GM18870 (cell line): ENCODE measurements around the gene SPEF1.
"Not testable (repeated sequence)": the region's sequence is repeated elsewhere in the genome, so short reads cannot be mapped to it uniquely, and the experiment has no call there.

Source experiments
- ATAC-seq: cut with Tn5 transposase; IDR thresholded peaks from one replicate; pipeline ENCODE4 v1.9.1; 2021; ENCODE audit warnings: moderate library complexity; ENCODE audit not compliant: unreplicated experiment

The SPEF1 gene

DNA sequence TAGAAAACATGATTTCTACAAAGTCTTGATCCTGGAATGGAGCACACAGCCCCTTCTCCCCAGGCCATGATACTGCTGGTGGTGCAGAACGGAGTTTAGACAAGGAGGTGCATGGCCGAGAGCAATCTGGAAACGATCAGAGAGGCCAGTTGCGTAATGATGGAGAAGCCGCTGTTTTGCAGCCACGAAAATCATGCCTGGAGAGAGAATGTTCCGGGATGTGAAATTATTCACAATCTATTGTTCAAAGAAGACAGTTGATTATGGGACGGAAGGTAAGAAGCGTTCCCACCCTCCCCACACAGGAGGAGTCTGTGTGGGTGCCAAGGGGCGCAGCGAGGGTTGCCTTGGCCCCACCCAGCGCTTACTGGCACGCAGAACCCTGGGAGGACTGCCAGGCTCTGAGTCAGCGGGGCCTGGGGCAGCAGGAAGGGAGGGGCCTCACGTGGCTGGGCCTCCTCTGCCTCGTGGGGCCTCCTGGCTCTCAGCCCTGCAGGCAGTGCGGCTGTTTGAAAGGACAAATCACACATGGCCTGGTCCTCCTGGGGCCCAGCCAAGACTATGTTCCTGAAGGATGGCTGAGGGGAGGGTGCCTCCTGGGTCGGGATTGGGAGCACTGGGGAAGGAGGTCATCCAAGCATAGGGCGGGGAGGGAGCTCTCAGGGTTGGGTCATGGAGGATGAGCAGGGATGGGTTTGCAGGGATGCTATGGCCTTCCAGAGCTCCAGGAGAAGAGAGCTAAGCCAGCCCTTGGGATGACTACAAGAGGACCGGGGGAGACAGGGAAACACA, 30.4 kb upstream of the SPEF1 start:
- no peak for ATAC-seq

DNA sequence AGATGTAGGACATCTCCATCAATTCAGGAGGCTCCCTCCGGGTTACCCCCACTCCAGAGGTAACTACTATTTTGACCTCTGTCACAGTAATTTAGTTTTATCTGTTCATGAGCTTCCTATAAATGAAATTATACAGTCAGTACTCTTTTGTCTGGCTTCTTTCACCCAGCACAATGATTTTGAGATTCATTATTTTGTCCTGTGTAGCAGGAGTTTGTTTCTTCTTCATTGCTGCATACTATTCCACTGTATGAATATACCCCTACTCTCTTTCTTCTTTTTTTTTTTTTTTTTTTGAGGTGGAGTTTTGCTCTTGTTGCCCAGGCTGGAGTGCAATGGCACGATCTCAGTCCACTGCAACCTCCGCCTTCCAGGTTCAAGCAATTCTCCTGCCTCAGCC, 27.3 kb upstream of the SPEF1 start:
- no peak for ATAC-seq

DNA sequence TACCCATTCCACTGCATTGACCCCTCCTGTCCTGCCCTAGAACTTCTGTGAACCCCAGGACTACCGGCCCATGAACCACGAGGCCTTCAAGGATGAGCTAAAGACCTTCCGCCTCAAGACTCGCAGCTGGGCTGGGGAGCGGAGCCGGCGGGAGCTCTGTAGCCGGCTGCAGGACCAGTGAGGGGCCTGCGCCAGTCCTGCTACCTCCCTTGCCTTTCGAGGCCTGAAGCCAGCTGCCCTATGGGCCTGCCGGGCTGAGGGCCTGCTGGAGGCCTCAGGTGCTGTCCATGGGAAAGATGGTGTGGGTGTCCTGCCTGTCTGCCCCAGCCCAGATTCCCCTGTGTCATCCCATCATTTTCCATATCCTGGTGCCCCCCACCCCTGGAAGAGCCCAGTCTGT, 23.5 kb upstream of the SPEF1 start:
- no peak for ATAC-seq

DNA sequence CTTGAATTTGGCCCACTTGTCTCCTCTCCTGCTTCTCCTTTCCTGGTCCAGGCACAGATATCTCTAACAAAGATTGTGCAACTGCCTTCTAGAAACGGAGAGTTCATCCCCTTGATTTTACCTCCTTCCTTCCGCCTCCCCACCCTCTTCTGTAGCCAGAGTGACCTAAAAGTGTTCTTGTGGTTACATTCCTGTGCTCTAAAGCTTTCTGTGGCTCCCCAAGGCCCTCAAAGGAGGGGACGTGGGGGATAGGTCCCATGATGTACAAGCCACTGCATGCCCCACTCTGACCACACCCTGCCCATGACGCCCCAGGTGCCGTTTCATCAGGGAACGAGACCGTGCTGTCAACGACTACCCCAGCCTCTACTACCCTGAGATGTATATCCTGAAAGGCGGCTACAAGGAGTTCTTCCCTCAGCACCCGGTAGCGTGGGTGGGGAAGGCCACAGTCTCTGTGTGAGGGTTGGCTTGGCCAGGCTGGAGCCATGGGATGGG, 23.1 kb upstream of the SPEF1 start:
- ATAC-seq: no peak

DNA sequence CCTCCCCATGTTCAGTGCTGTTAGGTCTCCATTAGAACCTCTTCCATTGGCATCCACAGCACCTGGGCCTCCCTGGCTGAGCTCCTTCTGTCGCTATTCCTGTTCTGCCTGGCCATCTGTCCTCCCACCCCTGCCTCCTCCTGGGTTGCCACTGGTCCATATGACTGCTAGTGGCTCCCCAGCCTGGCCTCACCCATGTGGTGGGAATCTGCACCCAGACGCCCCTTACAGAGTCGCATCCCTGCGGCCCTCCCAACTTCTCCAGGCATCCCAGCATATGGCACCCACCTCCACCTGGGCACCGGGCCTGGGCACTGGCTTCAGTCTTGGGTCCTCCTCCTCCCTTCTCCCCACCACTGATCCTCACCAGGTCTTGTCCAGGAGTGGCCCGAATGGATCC, 22.6 kb upstream of the SPEF1 start:
- ATAC-seq: no peak

DNA sequence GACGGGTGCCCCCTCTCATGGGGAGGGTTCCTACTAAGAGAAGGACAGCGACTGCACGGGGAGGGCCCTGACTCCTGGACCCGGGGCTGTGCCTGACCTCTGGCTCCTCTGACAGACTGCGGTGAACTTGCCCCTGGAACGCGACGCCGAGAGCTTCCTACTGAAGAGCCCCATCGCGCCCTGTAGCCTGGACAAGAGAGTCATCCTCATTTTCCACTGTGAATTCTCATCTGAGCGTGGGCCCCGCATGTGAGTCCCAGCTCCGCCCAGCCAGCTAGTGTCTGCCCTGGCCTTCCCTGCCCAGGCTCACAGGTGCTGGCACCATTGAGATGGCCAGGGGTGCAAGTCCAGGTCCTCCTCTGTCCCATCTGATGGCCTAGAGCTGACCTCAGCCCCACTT, 22.0 kb upstream of the SPEF1 start:
- ATAC-seq: no peak

DNA sequence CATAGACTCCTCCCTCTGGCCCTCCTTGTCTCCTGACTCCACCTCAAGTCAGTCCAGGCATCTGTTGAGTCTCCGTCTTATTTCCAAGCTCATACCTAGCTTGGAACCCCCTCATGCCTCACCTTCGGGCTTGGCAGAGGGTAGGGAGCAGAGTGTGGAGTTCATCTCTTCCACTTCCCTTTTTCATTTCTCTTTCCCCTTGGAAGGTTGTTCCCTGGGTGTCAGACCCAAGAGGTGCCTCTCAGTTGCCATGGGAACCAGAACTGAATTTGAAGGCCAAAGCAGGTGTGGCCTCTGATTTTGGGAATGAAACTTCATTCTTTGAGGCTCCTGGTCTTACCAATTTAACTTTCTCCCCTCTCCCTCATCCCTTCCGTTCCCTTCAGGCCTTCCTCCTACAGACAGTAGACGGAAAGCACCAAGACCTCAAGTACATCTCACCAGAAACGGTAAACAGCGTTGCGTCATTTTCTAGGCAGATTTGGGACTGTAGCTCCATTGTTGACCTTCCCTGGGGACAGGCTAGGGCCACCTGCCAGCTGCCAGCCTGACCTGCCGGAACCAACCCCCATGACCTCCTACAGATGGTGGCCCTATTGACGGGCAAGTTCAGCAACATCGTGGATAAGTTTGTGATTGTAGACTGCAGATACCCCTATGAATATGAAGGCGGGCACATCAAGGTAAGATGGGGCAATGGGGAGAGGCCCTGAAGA, 21.4 kb upstream of the SPEF1 start:
- no peak for ATAC-seq

DNA sequence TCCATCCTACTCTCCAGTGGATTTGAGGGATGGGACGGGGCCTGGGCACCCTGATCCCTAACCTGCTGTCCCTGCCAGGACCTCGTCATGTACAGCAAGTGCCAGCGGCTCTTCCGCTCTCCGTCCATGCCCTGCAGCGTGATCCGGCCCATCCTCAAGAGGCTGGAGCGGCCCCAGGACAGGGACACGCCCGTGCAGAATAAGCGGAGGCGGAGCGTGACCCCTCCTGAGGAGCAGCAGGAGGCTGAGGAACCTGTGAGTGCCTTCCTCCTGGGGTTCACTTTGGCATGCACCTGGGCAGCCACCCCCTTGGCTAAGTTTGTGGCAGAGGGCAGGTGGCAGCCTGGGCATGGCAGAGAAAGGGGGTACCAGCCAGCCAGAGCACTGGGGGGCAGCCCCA, 20.6 kb upstream of the SPEF1 start:
- ATAC-seq: no peak

DNA sequence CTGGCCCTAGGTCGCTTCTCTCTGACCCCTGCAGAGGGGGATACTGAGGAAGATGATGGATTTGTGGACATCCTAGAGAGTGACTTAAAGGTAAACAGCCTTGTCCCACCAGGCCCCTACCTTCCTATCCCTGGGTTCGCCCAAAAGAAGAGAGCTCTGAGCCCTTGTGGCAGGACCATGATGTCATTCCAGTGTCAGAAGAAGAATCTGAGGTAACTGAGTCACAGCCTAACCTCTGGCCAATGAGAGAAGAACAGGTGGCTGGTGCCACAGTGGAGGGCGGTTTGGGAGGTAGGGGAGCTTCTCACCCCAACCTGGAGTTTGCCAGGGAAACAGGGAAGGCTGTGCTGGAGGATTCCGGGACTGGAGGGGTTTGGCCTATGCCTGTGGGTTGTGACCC, 20.1 kb upstream of the SPEF1 start:
- ATAC-seq: no peak

DNA sequence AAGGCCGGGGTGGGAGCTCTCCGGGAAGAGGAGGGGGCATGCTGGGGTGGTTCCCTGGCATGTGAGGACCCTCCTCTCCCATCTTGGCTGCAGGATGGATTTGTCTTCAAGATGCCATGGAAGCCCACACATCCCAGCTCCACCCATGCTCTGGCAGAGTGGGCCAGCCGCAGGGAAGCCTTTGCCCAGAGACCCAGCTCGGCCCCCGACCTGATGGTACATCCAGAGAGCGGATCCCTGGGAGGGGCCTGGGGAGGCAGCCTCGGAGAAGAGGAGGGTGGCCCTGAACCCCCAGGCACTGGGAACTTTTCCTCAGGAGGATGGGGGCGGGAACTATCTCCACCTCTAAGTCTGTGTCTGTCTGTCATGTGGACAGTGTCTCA, 19.6 kb upstream of the SPEF1 start:
- ATAC-seq: no peak

DNA sequence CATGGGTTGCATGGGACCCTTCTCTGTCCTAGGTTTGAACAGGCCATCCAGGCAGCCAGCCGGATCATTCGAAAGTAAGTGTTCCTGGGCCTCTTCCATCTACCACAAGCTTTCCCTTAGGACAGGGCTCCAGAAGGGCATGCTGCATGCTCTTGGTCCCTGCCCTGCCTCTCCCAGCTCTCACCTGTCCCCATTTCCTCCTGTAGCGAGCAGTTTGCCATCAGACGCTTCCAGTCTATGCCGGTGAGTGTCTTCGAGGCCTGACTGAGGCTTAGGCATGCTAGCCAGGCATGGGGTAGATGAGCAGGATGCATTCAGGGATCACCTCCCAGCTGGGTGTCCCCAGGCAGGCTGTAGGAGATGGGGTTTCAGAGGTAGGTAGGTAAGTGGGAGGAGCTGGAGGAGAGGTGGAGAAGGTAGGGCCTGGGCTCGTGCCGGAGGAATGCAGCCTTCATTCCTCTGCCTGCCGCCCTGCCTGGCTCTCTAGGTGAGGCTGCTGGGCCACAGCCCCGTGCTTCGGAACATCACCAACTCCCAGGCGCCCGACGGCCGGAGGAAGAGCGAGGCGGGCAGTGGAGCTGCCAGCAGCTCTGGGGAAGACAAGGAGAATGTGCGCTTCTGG, 19.1 kb upstream of the SPEF1 start:
- no peak for ATAC-seq

DNA sequence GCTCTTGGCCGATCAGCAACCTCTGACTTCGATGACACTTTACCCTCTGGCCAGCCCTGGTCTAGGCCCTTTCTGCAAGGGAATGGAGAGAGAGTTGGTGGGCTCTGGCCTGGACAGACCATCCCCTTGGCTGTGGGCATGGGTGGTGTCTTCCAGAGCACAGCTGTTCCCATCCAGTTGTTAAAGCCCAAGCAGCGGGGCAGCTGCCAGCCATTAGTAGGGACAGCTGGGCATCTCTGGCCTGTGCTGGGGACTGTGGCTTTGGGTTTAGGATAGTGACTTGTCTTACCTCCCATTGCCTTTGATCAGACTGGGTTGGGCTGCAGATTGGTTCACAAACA, 17.6 kb upstream of the SPEF1 start:
- no peak for ATAC-seq

DNA sequence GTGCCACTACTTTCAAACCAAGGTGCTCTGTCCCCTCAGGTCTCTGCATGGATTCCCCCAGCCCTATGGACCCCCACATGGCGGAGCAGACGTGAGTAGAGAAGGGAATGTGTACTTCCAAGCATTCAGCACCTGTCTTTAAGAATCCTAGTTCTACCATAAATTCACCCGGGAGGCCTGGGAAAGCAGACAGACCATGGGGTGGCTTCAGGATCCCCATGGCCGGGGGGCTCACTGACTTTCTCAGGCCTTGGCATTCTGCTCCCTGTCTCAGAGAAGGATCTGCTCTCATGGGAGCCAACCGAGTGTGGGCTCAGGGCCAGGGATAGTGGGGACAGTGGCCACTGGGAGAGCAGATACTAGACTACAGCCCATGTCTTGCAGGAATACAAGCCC, 17.1 kb upstream of the SPEF1 start:
- no peak for ATAC-seq

DNA sequence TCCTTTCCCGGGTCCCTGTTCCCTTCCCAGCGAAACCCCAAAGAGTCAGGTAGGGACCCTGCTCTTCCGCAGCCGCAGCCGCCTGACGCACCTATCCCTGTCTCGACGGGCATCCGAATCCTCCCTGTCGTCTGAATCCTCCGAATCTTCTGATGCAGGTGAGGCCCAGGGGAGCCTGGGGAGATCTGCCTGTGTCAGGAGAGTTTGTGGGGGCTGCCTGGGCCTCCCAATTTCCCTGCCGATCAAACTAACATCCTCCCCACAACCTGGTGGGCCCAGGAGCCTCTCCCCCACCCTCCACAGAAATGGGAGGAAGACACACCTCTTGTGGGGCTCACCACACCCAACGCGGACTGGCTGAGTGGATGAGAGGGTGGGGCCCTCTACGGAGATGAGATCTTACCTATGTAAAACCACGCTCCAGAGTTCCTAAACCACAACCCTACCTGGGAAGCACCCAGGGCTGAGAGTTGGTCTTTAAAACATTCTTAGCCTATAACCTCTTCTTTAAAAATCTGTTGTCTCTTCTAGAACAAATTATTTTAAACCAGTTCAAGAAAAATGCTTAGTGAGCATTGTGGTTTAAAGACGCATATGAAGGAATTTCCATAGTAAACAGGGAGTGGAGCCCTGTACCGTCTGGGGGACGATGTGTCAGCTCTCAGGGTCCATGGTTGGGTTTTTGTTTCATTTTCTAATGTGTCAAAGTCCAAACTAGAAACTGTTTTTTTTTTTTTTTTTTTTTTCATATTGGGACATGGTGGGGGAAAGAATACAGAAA, 16.5 kb upstream of the SPEF1 start:
- ATAC-seq: no peak

DNA sequence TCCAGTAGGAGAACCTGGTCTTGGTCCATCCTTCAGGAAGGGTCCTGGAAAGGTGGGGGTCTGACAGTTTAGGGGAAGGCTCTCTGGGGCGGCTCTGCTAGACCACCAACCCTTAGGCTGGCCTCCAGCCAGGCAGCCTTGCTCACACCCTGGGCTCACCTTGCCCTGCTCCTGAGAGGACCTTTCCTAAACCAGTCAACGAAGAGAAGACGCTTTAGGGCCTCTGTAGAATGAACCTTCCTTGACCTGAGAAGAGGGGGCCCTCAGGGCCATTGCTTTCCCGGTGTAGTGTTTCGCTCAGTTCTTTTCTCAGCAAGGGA, 15.9 kb upstream of the SPEF1 start:
- ATAC-seq: no peak

DNA sequence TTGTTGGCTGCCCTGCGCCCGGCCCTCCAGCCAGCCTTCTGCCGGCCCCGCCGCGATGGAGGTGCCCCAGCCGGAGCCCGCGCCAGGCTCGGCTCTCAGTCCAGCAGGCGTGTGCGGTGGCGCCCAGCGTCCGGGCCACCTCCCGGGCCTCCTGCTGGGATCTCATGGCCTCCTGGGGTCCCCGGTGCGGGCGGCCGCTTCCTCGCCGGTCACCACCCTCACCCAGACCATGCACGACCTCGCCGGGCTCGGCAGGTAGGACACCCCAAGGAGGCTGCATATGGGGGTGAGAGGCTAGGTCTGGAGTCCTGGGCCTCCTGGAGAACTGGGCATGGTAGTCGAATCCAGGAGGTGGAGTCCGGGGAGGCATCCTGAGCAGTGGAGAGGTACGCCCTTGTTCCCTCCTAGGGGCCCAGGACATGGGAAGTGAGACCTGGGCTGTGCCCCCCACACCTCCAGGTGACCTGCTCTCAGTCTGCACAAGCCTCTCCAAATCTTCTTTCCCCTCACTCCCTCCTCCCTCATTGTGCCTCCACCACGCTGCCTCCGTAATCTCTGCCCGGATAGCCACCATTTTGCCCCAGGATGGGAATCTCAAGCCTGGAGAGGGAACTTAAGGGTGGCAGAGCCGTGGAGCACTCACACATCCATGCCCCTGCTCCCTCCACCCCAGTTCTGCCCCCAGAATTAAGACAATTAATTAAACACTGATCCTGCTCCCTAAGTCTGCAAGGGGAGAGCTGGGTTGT, 15.4 kb upstream of the SPEF1 start:
- ATAC-seq: no peak

DNA sequence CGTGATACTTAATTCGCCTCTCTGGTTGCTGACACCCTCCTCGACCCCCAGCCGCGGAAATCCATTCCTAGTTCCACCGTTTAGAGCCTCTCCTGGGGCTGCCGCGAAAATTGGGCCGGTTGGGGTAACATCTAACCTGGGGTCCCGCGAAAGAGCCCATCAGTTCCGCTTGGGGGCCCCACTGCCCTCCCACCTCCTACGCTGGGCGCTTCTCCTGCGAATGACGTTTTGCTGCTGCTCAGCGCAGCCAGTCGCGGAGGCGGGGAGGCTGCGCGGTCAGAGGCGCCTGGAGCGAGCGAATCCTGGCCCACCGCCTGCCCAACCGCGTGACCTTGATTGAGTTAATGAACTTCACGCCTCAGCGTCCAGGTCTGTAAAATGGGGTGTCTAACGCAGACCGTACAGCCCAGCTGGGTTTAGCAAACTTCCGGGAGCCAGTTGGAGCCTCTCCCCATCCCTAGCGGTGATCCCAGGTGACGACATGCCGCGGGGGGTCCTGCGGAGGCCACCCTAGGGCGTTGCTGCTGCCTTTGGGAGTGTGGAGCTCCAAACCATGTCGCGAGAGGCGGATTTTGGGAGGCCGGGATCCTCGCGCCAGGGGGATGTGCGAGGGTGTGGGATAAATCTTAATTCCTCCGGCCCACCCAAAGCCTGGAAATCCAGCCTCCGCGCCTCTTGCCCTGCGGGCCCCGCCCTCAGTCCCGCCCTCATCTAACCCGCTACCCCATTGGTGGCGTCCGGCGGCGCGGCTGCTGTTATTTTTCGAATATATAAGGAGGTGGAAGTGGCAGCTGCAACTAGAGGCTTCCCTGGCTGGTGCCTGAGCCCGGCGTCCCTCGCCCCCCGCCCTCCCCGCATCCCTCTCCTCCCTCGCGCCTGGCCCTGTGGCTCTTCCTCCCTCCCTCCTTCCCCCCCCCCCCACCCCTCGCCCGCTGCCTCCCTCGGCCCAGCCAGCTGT, 14.5 kb upstream of the SPEF1 start, which contains the start of gene CDC25B:
CDC25B (plus strand) TSS at position 800 of the 958 bp plus-strand sequence. CDS start 222 bp downstream, outside the sequence.
- ATAC-seq: no peak

DNA sequence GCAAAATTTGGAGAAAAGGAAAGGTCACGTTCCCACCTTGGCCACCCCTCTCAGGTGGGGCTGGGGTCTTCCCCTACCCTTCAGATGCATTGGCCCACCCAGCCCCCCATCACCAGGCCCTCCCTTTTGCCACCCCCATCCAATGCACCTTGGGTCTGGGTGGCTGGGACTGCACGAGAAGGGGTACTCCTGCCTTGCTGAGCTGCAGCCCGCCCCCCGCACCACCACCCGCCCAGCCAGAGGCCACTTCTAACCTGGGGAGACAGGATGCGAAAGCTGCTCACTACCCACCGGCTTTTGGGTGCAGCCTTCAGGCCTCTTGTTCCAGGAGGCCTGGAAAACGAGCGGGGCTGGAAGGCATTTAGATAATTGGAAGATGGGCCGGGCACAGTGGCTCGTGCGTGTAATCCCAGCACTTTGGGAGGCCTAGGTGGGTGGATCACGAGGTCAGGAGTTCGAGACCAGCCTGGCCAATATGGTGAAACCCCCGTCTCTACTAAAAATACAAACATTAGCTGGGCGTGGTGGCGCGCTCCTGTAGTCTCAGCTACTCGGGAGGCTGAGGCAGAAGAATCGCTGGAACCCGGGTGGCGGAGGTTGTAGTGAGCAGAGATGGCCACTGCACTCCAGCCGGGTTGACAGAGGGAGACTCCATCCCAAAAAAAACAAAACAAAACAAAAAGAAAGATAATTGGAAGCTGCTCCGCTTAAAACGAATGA, 13.6 kb upstream of the SPEF1 start:
- no peak for ATAC-seq

DNA sequence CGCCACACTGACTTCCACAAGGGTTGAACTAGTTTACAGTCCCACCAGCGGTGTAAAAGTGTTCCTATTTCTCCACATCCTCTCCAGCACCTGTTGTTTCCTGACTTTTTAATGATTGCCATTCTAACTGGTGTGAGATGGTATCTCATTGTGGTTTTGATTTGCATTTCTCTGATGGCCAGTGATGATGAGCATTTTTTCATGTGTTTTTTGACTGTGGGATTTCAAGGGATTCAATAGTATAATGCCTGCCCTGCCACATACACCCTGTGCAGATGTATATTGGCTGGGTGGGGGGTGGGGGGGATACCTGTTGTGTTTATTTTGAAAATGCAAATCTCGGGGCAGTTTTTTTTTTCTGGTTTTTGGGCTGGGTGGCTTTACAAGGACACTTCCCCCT, 12.9 kb upstream of the SPEF1 start:
- ATAC-seq: not testable (repeated sequence)
